Keratinocyte (primary cell): ENCODE results near the gene TLR10.

Source experiments
- CTCF ChIP-seq, 3 experiments: IDR thresholded peaks in 1 of 3; conservative IDR thresholded peaks in 1 of 3; optimal IDR thresholded peaks in 1 of 3; 2 replicates in 2 of 3; 3 replicates in 1 of 3; pipeline versions ENCODE3 to v1.5.1; 2011; ENCODE audit warnings: low read length in 3 of 3, mild to moderate bottlenecking in 3 of 3, moderate library complexity in 2 of 3, control low read depth in 1 of 3, inconsistent platforms in 1 of 3; ENCODE audit not compliant: insufficient read depth in 2 of 3; ENCODE audit errors: extremely low read depth in 1 of 3
- EZH2 ChIP-seq: IDR thresholded peaks from one replicate; pipeline ENCODE4 v1.6.1; 2012; ENCODE audit warnings: inconsistent platforms, mild to moderate bottlenecking, low read length, moderate library complexity

GRCh38 chr4:38788317-38788716 lies 5.5 kb upstream of the TLR10 start:
- TF ChIP-seq EZH2: no peak
- no peak for TF ChIP-seq CTCF (optimal IDR thresholded peaks at IDR 0.05 in 1 of 3, IDR thresholded peaks at IDR 0.05 in 1 of 3, conservative IDR thresholded peaks at IDR 0.05 in 1 of 3; ENCODE audit: extremely low read depth in 1 of 3, insufficient read depth in 2 of 3, low read length in 3 of 3)
